ENCODE data around the gene SGPL1. TPM values are rescaled to one million over a fixed set of nuclear protein-coding genes. Genes with fewer than 3 reads are reported as not detected.

Gene SGPL1
- total and polyA plus RNA-seq, 2 of the 8 experiments (the other 6 are each of a cell fraction or from before 2014, with no cell fraction given), result 20.5 to 51.6 TPM

DNA sequence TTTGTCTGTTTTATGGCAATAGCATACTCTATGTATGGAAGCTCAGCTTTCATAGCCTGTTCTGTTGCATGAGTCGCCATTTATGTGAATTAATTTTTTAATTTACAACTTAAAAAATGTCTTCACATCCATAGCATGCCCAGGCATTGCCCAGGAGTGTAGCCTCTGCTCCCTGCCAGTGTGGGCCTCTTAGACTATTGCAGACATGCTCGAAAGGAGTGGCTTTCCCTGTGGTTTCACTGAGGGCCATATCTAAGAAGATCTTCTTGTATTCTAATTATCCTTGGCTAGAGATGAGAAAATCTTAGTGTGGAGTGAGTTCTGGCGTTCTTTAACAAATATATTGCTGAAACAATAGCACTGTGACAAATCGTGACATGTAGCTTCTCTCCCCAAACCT is 37.3 kb downstream of the SGPL1 start:
- no peak for DNase-seq (ENCODE audit: low read depth in 1 of 2, low spot score in 2 of 2)
- no peak overlapping the region for H2BK20ac ChIP-seq (ENCODE audit: low read length)
- H2BK120ac ChIP-seq (replicated peaks; ENCODE audit: low read depth, low read length), result no peak overlapping the region
- no peak overlapping the region for H2AK5ac ChIP-seq (ENCODE audit: low read depth, low read length)
- no peak overlapping the region for H3K4ac ChIP-seq (replicated peaks; ENCODE audit: insufficient read length, low read depth, low read length)
- H3K36me3 ChIP-seq (ENCODE audit: control insufficient read depth in 2 of 4, insufficient read depth in 4 of 4, low read length in 3 of 4), result peaks cover 2 to 44% (median 27%) of the 10 kb centered on the region in 4 experiments; a peak in 7 of 8 replicates
- H3K4me1 ChIP-seq (replicated peaks in 1 of 4; ENCODE audit: control insufficient read depth in 3 of 4, insufficient read depth in 4 of 4, low read length in 3 of 4), result no peaks in the 10 kb centered on the region
- no peak overlapping the region for H3K14ac ChIP-seq (ENCODE audit: insufficient read length)
- no peak overlapping the region for H2BK5ac ChIP-seq (ENCODE audit: low read depth, low read length)
- no peak for TF ChIP-seq SUZ12 (IDR thresholded peaks at IDR 0.05; ENCODE audit: low read length)
- TF ChIP-seq TAF7 (optimal IDR thresholded peaks at IDR 0.05; ENCODE audit: borderline replicate concordance, low read depth, low read length), result no peak
- no peak for TF ChIP-seq SRF (IDR thresholded peaks at IDR 0.05; ENCODE audit: low read depth, low read length)
- TF ChIP-seq SIX5 (IDR thresholded peaks at IDR 0.05; ENCODE audit: low read depth, low read length), result no peak
- TF ChIP-seq EP300 (IDR thresholded peaks at IDR 0.05; ENCODE audit: borderline replicate concordance in 1 of 2, low read depth in 2 of 2, low read length in 2 of 2), result no peak
- no peak for TF ChIP-seq EGR1 (IDR thresholded peaks at IDR 0.05; ENCODE audit: borderline replicate concordance, low read depth, low read length)
- no peak for TF ChIP-seq RBBP5 (IDR thresholded peaks at IDR 0.05; ENCODE audit: borderline replicate concordance, low read depth, low read length)
- H4K5ac ChIP-seq (ENCODE audit: insufficient read length, low read depth, low read length), result no peak overlapping the region
- H2BK12ac ChIP-seq (ENCODE audit: low read depth, low read length), result no peak overlapping the region
- no peak overlapping the region for H3K9ac ChIP-seq (replicated peaks in 1 of 4; ENCODE audit: extremely low read depth in 1 of 4, low read depth in 3 of 4, low read length in 3 of 4)
- CTCF ChIA-PET (ENCODE audit: partially characterized antibody), result interaction anchor here (1.4 to 1.8 kb wide), 2 partner anchors 11 to 40 kb away, joined by 3 to 7 read pairs; no protein-coding TSS in a partner anchor
- H2BK15ac ChIP-seq (ENCODE audit: low read length), result no peak overlapping the region
- no peak overlapping the region for H3K23ac ChIP-seq (ENCODE audit: insufficient read length)
- H3K56ac ChIP-seq (replicated peaks; ENCODE audit: insufficient read length, low read depth, low read length), result no peak overlapping the region
- H3K79me2 ChIP-seq (ENCODE audit: control insufficient read depth in 1 of 2, insufficient read depth in 2 of 2, low read length in 2 of 2), result no peaks in the 10 kb centered on the region
- H4K91ac ChIP-seq (replicated peaks; ENCODE audit: insufficient read length, low read length), result no peak overlapping the region
- peaks cover 2 to 3% of the 10 kb centered on the region in 2 experiments for H4K20me1 ChIP-seq (replicated peaks in 1 of 2; ENCODE audit: control insufficient read depth in 1 of 2, insufficient read depth in 2 of 2, low read length in 2 of 2)
- H3K4me3 ChIP-seq (ENCODE audit: extremely low read depth in 1 of 4, insufficient read depth in 2 of 4, low read depth in 3 of 4, low read length in 4 of 4), result no peak overlapping the region
- H3K27ac ChIP-seq (ENCODE audit: low read depth, low read length), result no peak overlapping the region
- H3K23me2 ChIP-seq (ENCODE audit: low read depth, low read length), result no peaks in the 10 kb centered on the region
- WGBS, 2 experiments (ENCODE audit: extremely low coverage in 1 of 2, insufficient coverage in 1 of 2, insufficient read length in 1 of 2, insufficient replicate concordance in 2 of 2, low coverage in 1 of 2, low lambda C conversion rate in 2 of 2, missing lambda C conversion rate in 1 of 2), result 90% methylated on average over 4 of the region's 4 CpGs; no CpG with 5 or more reads in 1 of the 2 experiments
- no peak for FAIRE-seq
- H3K27me3 ChIP-seq (replicated peaks in 1 of 4; ENCODE audit: control insufficient read depth in 3 of 4, extremely low read depth in 1 of 4, insufficient read depth in 3 of 4, low read length in 3 of 4), result no peaks in the 10 kb centered on the region
- no peaks in the 10 kb centered on the region; the same call in 1 of the 2 replicates for H3K79me1 ChIP-seq (ENCODE audit: low read depth, low read length)
- POLR2A ChIA-PET (ENCODE audit: partially characterized antibody), result interaction anchor here (1.5 kb wide), 1 partner anchor 36 kb away, joined by 4 read pairs; no protein-coding TSS in a partner anchor
- H2AFZ ChIP-seq (ENCODE audit: low read length), result no peak overlapping the region
- no peak overlapping the region for H3K4me2 ChIP-seq (ENCODE audit: insufficient read depth in 1 of 2, low read depth in 2 of 2, low read length in 2 of 2)
- H3K9me3 ChIP-seq (ENCODE audit: insufficient read depth in 2 of 2, low read depth in 1 of 2, low read length in 1 of 2), result no peaks in the 10 kb centered on the region
- H4K8ac ChIP-seq (ENCODE audit: extremely low read depth, insufficient read depth, low read length), result no peak overlapping the region
- no peak overlapping the region for H3K18ac ChIP-seq (ENCODE audit: extremely low read depth, low read length)
